HG03045 (cell line): Measurements from ENCODE around the gene CUEDC2.
"Not testable (repeated sequence)": the region's sequence is repeated elsewhere in the genome, so short reads cannot be mapped to it uniquely, and the experiment has no call there.

Experiments used
- ATAC-seq: cut with Tn5 transposase; IDR thresholded peaks from one replicate; pipeline ENCODE4 v1.9.1; 2021; ENCODE audit warnings: mild to moderate bottlenecking, moderate library complexity; ENCODE audit not compliant: unreplicated experiment

CUEDC2 gene

DNA sequence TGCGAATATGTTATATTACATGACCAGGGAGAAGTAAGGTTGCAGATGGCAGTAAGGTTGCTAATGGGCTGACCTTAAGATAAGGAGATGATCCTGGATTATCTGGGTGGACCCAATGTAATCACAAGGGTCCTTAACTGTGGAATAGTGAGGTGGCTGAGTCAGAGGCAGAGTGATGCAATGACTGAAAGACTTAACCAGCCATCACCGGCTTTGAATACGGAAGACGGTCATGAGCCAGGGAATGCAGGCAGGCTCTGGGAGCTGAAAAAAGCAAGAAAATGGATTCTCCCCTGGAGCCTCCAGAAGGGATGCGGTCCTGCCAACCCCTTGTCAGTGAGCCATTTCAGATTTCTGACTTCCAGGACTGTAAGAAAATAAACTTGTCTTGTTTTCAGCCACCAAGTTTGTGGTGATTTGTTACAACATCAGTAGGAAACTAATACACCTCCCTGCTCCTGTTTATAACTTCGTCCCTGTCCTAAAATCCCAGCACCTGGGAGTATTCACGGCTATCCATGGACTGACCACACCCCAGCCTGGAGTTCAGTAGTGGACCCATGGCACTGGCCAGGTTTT lies 23.6 kb upstream of the CUEDC2 start:
- ATAC-seq: no peak

DNA sequence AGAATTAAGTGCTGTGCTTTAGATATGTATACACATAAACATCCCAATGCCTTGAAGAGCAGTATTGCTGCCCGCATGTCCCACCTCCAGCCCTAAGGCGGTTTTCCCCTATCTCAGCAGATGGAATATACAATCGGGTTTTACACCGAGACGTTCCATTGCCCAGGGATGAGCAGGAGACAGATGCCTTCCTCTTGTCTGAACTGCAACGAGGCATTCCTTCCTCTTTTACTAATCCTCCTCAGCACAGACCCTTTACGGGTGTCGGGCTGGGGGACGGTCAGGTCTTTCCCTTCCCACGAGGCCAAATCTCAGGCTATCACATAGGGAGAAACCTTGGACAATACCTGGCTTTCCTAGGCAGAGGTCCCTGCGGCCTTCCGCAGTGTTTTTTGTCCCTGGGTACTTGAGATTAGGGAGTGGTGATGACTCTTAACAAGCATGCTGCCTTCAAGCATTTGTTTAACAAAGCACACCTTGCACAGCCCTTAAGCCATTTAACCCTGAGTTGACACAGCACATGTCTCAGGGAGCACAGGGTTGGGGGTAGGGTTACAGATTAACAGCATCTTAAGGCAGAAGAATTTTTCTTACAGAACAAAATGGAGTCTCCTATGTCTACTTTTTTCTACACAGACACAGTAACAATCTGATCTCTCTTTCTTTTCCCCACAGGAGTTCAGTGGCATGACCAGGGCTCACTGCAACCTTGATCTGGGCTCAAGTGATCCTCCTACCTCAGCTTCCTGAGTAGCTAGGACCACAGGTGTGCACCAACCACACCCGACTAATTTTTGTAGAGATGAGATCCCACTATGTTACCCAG lies 22.5 kb upstream of the CUEDC2 start:
- ATAC-seq: not testable (repeated sequence)

DNA sequence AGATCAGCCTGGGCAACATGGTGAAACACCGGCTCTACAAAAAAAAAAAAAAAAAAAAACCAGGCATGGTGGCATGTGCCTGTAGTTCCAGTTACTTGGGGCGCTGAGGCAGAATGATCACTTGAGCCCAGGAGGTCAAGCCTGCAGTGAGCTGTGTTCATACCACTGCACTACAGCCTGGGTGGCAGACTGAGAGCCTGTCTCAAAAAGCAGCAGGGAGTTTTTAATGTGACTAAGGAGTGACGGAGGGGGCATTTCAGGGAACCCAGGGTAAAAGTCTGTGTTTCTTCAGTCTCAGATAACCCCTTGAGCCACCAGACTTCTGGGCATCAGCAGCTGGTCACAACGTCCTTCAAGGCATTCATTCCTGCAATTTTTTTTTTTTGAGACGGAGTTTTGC lies 21.1 kb upstream of the CUEDC2 start:
- no peak for ATAC-seq

DNA sequence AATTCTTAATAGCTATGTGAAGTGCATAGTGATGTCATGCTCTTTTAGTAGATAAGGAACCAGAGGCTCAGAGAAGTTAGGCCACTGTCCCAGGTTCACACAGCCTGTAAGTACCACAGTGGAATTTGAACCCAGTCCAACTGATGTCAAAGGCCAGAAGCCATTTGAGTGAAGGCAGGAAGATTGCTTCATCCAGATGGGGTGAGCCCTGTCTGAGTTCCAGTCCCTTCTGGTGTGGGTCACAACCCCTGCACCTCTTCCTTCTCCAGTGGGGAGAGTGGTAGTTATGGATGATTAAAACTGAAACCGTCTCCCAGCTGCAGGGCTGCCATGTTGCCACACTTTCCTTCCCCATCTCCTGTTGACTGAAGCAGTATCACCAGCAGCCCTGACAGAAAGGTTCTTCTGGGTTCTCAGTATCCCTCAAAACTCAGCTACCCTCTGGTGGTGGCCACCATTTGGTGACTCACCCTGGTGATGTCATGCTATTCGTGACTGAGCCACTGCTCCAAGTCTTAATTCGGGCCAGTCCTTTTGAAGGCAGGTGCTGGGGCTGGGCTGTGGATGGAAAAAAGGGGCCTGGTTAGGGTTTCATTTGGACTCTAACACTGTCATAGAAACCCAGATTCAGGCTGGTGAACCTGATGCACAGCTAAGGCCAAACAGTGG lies 20.4 kb upstream of the CUEDC2 start:
- ATAC-seq: no peak

DNA sequence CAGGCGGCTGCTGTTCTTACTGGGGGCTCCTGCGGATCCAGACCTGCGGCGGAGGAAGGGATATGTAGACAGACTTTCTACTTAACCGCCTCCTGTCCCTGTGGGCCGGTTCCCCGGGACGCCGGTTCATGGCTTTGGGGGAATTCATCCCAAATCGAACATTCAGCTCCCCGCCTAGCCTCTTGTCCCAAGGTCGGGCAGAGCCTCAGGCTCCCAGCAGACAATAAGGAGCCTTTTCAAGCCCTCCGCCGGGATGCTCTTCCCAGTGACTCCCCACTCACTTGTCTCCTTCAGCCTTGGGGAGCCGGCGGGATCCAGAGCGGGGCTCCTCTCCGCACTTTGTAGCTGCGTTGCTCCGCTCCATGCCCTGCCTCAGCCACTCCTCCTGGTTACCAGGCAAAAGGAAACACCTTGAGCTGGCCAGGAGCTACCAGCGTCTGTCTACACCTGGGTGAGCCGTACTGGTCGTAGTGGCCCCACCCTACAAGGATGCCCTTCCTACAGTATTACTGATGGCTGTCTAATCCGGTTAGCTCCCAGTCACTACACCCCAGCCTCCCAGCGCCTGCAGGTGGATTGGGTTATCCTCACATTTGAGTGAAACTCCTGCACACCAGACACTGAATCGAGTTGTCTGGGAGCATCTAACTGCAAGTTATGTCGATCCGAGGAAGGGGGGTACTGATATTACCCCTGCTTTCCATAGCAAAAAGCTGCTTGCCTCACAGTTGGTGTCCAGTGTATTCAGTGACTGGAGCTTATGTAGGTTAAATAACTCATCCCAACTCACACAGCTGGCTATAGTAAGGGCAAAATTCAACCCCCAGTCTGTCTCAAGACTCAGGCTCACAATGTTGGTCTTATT lies 19.0 kb upstream of the CUEDC2 start, which contains the start of gene C10orf95:
Gene C10orf95 (minus strand): TSS at position 439 of the 865 bp plus-strand sequence. CDS start 450 bp downstream, outside the sequence.
- ATAC-seq: no peak

DNA sequence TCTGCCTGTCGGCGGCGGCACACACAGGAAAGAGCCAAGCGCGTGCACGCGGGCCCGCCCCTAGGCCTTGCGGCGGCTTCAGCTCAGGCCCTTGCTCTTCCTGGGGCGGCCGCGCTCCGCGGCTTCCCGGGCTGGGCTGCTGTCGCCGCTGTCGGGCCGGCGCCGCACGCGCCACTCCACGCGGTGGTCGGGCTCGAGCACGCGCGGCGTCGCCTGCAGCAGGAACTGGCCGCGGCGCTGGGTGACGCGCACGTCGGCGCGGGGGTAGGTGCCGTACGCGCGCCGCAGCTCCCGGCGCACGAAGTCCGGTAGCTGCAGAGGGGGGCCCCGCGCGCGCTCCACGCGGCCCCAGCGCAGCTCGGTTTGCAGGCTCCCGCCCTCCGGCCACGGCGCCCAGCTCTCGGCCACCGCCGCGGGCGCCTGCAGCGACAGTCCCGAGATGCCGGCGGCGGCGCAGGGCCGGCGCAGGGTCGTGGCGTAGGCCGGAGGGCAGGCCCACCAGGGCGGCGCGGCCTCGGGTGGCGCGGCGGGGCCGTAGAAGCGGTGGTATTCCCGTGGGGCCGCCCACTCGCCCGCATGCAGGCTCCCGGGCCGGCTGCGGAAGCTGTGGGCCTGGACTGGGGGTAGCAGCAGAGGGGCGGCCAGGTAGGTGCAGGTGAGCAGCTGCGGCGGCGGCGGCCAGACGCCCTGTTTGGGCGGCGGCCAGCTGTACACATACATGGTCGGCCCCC lies 18.2 kb upstream of the CUEDC2 start:
- peak; percentile 74 for ATAC-seq

DNA sequence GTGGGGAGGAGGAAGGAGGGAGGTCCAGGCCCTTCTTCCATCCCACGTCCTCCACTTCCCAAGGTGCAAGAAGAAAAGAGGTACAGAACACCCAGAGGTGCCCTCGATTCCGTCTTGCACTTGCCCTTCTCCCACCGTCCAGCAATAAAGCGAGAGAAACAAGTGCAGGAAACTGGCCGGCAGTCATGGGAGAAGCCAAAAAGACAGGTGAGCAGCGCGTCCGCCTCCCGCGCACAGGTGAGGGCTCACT lies 17.7 kb upstream of the CUEDC2 start:
- peak; percentile 1 for ATAC-seq

DNA sequence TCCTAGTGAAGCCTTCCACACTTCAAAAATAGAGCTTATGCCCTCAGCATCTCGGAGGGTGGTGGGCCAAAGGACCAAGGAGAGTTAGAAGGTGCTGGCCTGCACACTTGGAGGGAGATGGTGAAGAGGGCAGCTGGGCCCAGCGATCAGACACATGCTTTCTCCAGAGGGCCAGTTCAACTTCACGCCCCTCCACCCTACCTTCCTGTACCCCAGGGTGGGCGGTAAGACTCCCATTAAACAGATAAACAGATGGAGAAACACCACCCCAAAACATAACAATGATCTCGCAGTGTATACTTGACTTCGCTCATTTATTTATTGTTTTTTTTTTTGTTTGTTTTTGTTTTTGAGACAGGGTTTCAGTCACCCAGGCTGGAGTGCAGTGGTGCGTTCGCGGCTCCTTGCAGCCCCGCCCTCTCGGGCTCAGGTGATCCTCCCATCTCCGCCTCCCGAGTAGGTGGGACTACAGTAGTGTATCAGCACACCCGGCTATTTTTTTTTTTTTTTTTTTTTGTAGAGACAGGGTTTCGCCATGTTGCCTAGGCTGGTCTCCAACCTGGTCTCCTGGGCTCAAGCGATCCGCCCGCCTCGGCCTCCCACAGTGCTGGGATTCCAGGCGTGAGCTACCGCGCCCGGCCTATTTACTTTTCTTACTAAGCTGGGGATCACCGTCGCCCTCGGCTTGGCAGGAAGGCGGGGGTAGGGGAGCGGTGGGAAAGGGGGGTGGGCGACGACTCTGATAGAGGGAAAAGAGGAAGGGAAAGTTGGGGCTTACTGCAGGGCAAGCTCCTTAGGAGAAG lies 17.1 kb upstream of the CUEDC2 start:
- ATAC-seq: peak; percentile 54

DNA sequence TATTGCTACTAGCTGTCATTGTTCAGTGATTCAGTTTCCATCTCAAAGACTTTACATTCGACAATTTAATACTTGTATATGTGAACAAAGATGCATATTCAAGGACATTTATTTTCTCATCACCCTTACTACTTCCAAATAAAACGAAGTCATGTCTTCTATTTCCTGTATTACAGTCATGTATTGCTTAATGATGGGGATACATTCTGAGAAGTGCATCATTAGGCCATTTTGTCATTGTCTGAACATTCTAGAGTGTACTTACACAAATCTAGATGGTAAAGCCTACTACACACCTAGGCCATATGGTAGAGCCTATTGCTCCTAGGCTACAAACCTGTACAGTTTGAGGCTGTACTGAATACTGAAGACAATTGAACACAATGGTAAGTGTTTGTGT lies 12.5 kb upstream of the CUEDC2 start:
- ATAC-seq: no peak

DNA sequence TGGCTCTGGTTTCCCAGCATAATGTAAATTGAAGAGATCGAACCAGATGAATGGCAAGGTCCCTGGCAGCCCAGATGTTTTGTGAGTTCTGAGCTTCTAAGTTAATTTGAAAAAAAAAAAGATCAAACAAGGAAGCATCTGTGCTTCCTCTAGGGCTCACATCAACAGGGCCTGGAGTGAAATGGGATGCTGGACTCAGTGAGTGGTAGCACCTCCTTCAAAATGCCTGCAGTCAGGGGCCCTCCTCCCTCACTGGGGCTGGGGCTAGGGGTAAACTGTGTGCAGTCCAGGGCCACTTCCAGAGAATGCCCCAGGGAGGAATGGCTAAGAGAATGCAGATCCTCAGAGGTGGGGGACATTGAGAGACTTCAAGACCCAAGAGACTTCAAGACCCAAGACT lies 6.0 kb upstream of the CUEDC2 start:
- no peak for ATAC-seq

DNA sequence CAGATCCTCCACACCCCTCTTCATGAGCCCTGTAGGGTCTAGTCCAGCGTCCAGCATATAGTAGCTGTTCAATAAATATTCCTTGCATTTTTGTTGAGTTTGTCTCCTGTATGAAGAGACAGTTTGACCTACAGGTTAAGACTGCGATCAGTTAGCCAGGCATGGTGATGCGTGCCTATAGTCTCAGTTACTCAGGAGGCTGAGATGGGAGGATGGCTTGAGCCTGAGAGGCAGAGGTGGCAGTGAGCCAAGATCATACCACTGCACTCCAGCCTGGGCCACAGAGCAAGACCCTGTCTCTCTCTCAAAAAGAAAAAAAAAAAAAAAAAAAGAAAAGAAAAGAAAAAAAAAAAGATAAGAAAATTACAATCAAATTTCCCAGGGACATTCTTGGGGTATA lies 5.1 kb upstream of the CUEDC2 start:
- ATAC-seq: no peak

DNA sequence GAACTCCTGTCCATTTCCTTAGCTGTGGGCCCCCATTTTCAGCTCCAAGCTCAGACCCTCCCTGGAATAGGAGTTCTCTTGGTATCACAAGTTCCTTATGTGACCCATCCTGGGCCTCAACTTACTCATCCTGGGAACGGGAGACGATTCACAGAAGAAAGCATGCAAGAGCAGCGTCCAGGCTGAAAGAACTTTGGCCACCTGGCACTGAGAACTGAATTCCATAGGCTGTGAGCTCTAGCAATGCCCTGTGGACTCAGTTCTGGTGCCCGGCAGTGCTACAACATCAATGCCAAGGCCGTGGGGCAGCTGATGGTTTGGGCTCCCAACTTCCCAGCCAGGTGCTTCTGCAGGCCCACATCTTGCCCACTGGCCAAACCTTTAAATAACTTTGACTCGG lies 3.9 kb upstream of the CUEDC2 start:
- ATAC-seq: no peak

DNA sequence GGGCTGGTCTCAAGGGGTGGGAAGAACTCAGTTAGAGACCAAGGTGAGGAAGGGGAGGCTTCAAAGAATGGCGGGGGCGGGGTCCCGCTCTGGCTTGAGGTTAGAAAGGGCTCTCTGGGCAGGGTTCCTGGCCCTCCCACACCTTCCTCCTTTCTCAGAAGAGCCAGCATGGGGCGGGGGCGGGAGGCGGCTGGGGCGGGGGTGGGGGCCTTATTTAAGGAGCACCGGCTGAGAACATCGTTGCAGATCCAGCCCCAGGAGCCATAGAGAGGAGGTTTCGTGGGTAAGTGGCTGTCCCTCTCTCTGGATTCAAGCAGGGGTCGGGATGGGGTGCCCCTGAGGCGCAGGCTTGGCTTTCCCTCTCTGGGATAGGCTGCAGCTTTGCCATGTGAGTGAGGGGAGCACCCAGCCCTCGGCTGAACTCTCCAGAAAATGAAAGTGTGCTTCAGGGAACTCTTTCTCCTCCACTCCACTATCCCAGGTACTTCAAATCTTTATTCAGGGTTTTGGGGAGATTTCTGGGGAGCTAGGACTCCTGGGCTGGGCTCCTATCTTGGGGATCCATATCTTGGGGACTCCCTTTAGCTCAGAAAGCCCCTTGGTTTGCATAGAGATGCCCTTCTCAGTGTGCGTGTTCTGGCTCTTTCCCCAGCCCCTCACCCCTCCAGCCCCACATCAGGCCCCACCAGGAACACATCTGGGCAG lies 3.3 kb upstream of the CUEDC2 start:
- no peak for ATAC-seq

DNA sequence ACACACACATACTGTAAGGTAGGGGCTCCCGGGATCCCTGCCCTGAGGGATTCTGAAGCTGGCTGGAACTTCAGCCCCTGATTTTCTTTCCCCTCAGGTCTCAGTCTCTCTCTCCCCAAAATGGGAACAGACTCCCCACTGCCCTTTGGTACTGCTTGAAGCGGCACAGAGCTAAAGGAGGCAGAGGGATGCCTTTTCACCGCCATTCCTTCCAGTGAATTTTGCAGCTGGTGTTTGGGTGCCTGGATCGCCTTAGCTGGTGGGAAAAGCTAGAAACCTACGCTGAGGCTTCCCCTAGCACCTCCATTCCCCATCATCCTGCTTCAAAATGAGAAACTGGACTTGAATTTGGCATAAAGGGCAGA lies 2.7 kb upstream of the CUEDC2 start:
- ATAC-seq: no peak

DNA sequence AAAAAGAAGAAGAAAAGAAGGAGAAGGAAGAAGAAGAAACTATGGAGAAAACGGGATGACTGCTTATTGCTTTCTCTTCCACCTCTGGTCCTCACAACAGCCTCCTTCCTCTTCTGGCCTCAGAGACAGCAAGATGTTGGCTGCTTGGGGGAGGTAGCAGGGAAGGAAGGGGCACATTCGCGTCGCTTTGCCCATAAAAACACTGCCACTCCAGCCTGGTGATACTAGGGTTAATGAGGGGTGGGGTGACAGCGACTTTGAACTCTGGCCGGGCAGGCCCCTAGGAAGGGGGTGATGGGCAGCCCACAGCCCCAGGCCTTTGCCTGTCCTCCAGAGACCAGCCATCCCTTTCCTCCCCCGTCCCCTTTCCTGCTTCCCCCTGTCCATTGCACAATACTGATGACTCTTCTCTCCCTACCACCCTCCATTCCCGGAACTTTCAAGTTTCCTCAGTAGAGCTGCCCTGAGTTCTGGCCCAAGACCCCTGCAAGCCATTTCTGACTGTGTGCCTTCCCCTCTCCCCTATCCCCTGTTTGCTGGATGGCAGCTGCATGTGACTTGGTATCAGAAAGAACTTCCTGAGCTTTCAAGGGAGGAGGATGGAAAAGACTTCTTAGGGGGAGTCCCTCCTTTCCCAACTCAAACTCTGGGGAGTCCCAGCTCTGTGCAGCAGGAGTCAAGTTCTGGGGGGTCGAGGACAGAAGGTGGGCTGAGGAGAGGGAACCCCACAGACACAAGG lies 2.2 kb upstream of the CUEDC2 start:
- no peak for ATAC-seq

DNA sequence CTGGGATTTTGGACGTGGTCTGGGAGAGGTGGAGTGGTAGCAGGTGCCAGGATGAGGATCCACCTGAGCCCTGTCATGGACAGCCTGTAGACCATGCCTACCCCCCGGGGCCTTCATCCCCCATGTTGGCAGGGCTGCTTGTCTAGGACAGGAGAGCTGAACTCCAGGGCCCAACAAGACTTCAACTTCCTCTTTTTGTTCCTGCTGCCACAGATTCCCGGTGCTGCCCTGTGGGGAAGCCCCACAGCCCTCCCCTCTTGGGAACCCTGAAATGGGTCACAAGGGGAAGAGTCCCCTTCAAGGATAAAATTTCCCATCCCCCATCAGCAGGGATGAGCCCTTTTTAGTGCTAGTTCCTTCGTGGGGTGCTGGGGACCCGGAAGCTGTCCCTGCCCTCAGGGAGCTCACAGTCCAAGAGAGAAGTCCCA lies 1.3 kb upstream of the CUEDC2 start:
- ATAC-seq: no peak

DNA sequence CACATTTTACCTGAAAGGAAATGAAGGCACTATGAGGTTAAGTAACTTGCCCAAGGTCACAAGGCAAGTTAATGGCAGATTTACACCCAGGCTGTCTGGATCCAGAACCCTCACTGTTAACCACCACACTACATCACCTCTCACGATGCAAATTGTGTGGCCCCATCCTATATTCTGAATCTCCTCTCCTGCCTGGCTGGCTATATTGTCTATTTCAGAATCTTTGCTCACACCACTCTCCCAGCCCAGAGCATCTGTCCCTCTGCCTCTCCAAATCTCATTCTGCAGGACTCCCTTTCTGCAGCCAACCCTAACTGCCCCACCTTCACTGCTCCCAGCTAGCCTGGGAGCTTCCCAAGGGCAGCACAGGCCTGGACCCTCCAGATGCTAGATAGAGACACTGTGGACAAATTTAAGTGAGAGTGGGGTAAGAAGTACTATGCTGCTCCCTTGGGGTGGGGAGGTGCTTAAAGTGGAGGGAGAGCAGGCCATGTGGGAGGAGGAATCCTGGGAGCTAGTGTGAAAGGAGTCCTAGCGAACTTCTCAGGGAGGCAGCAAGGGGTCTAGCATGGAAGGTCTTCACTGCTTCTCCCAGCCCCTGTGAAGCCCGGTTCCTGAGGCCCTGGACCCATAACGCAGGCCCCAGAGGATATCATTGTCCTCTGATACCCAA lies 786 bp downstream of the CUEDC2 start:
- ATAC-seq: no peak

DNA sequence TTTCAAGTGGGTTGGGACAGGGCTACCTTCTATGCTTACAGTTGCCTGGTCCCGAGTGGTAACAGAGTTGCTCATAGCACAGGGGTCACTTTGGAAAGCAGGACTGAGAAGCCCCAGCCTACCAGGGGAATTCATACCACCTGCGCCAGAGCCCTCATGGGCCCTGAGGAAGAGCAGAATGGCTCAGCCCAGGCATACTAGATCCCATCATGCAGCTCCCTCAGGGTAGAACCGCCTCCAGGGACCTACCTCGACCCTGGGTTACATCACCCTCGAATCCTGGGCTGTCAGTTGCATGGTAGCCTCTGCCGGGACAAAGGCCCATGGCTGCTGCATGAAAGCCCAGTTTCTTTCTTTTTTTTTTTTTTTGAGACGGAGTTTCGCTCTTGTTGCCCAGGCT lies 2.9 kb downstream of the CUEDC2 start:
- ATAC-seq: no peak
